ENCODE results near the gene FEZF1. TPM values are rescaled to one million over a fixed set of nuclear protein-coding genes. Genes with fewer than 3 reads are reported as not detected.

Gene FEZF1
- total RNA-seq, 1 donor, result not detected

DNA sequence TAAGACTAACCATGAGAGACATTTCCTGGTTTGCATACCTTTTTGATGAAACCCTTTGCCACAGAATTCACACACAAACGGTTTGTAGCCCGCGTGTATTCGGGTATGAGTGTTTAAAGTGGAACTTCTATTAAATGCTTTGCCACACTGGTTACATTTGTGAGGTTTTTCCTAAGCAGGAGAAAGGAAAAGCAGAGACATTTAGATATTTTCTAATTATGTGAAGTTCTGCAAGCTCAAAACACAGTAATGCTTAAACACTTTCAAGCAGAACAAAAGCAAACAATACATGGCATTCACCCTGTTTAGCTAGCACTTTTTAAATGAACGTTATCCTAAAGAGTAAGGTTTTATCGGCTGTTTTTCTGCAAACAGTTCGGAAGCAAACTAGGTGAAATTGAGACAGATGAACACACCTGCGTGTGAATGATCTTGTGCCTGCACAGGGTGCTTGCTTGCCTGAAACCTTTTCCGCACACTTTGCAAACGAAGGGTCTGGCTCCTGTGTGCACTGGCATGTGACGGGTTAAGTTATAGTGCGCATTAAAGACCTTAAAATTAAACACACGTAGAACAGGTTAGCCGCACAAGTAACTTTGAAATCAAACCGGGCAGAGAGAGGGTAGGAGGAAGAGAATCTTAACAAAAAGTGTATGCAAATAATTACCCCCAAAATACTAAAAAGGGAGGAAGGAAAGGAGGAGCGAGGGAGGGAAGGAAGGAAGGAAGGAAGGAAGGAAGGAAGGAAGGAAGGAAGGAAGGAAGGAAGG is 1.6 kb downstream of the FEZF1 start:
- H3K4me3 ChIP-seq (ENCODE audit: low read depth, low read length), result no peak overlapping the region
- DNase-seq (ENCODE audit: low read depth), result no peak
- TF ChIP-seq, protein P1, sequence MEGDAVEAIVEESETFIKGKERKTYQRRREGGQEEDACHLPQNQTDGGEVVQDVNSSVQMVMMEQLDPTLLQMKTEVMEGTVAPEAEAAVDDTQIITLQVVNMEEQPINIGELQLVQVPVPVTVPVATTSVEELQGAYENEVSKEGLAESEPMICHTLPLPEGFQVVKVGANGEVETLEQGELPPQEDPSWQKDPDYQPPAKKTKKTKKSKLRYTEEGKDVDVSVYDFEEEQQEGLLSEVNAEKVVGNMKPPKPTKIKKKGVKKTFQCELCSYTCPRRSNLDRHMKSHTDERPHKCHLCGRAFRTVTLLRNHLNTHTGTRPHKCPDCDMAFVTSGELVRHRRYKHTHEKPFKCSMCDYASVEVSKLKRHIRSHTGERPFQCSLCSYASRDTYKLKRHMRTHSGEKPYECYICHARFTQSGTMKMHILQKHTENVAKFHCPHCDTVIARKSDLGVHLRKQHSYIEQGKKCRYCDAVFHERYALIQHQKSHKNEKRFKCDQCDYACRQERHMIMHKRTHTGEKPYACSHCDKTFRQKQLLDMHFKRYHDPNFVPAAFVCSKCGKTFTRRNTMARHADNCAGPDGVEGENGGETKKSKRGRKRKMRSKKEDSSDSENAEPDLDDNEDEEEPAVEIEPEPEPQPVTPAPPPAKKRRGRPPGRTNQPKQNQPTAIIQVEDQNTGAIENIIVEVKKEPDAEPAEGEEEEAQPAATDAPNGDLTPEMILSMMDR (IDR thresholded peaks at IDR 0.05; ENCODE audit: insufficient read depth, low read depth, low read length), result no peak

DNA sequence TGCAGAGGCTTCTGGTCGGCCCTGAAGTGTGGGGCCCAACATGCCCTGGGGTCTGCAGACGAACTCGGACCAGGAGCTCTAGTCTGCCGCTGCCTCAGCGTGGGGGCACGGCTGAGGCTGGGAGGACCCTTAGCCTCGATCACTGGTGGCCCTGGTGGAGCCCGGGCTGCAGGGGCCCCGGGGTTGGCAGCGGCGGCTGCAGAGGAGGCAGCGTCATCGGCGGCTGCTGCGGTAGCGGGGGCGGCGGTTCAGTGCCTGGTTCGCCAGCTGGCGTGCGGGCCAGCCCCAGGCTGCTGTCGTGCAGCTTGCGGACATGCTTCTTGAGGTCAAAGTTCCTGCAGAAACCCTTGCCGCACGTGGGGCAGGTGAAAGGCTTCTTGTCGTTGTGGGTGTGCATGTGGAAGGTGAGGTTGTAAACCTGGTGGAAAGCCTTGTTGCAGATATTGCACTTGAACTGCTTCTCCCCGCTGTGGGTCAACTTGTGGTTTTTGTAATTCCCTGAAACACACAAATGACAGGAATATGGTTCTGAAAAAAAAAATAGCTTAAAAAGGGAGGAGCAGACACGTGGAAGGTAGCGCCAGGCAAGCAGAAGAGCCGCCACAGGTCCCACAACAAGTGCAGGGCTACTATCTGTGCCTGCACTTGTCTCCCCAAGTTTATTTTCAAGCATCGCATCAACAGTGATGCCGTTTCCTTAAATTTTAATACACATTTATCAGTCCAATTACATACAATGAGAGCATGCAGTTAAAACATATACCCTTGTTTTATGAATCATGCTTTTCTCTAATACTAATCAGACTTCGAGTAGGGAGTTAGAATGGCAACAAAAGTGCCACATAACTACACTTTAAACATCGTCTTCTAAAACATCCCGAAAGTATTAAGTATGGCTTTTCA is 2.4 kb downstream of the FEZF1 start:
- no peak overlapping the region for H3K4me3 ChIP-seq (ENCODE audit: low read depth, low read length)
- TF ChIP-seq, protein P1 (IDR thresholded peaks at IDR 0.05; ENCODE audit: insufficient read depth, low read depth, low read length), result no peak
- DNase-seq (ENCODE audit: low read depth), result no peak

DNA sequence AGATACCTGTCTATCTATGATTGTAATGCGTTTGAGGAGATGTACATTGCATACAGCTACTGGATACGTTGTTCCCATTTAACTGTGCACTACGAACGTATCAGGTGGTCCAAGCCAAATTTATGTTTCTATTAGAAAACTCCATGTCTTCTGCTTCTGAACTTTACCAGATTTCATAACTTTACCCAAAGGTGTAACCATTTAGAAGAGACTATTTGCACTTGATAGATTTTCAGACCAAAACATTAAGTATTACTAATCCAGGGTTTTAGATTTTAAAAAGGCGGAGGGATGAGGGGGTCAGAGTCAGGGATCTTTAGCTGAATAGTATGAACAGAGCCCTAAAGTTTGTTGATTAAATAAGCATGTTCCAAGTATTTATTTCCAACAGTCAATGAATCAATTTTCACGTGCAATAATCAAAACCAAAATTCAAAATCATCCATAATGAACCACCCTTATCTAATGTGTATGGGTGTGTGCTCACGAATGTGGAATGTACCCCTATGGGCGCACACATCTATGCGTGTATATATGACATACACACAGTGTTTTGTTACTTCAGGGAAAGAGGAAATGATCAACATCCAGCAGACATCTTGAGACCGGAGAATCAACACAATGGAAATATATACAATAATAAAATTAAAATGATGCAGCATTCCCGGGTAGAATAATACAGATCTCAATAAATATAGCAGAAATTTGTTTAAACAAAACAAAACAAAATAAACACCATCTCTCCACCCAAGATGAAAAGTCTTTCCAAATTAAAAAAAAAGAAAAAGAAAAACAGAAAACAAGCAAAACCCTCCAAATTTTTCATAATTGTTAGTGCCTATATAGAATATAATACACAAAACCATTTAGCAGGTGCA is 3.4 kb downstream of the FEZF1 start:
- DNase-seq (ENCODE audit: low read depth), result no peak
- H3K4me3 ChIP-seq (ENCODE audit: low read depth, low read length), result no peak overlapping the region
- TF ChIP-seq, protein P1 (IDR thresholded peaks at IDR 0.05; ENCODE audit: insufficient read depth, low read depth, low read length), result no peak

DNA sequence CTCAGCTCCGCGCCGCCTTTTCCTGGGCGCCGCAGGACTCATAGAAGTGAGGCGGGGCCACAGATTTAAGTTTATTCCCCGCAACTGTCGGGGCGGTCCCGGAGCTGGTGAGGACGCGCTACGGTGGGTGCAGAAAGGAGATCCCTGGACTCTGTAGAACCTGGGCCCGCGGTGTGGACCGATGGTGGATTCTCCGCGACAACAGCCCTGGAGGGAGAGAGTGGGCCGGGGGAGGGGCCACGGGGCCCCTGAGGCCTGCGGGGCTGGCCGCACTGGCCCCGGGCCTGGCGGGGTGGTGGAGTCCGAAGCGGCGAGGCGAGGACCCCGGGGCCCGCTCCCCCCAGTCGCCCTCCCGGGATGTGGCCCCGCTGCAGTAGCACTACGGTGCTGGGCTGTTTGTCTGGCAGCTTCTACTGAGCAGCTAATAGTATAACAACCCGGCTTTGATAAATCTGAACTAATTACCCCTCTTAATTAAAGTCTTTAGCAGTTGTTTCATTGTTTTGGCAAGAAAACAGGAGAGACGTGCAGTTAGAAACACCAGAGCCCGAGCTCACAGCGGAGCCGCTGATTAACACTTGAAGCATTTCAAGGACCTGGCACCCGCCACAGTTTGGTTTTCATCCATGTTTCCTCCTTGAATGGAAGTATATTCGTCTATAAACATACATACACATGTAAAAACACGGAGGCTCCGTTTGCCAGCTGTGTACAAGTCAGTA is 4.2 kb downstream of the FEZF1 start:
- no peak for DNase-seq (ENCODE audit: low read depth)
- TF ChIP-seq, protein P1 (IDR thresholded peaks at IDR 0.05; ENCODE audit: insufficient read depth, low read depth, low read length), result no peak
- no peak overlapping the region for H3K4me3 ChIP-seq (ENCODE audit: low read depth, low read length)

DNA sequence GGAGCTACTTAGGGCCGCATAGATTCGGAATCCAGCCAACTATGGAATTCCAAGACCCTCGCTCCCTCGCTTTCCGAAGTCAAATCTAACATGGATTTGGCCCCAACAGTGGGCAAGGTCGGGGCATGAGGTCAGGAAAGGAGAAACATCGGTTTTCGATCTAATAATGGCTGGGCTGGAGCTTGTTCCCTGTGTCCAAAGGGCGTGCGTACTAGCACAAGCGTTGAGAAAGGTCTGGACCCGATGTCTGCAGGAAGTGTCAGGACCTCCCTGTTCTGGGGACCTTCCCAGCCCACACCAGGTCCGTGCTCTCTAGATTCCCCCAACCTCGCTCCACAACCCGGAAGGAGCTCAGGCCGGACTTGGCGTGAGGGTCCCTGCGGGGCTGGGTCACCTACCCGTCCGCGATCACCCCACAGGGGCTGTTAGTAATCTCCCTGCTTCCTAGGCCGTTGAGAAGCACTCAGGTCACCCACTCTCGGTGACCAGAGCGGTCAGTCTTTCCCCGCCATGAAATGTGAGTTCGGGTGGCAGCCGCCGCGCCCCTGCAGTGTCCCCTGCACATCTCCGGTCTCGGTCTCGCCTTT is 4.8 kb downstream of the FEZF1 start:
- no peak for DNase-seq (ENCODE audit: low read depth)
- no peak overlapping the region for H3K4me3 ChIP-seq (ENCODE audit: low read depth, low read length)
- TF ChIP-seq, protein P1 (IDR thresholded peaks at IDR 0.05; ENCODE audit: insufficient read depth, low read depth, low read length), result no peak

All from fibroblast of villous mesenchyme (primary cell).